OCI-LY3 (cell line): Measurements from ENCODE around the gene TLCD5.

Source experiments
- H2AFZ ChIP-seq: fragments of 200-600, 300-600 bp; shearing (Covaris generic); 2 replicates; pipeline ENCODE4 v1.6.0; 2014; ENCODE audit warnings: antibody characterized with exemption, low read depth, low read length
- H3K27ac ChIP-seq: fragments of 200-600, 300-600 bp; sonication (generic); 2 replicates; pipeline ENCODE4 v1.5.1; 2014; ENCODE audit warnings: mild to moderate bottlenecking, low read length, moderate library complexity, mixed read lengths
- H3K27me3 ChIP-seq: fragments of 200-600, 300-600 bp; sonication (generic); 2 replicates; pipeline ENCODE4 v1.6.1; 2014; ENCODE audit warnings: low read depth, low read length, mixed read lengths
- H3K36me3 ChIP-seq: fragments of 200-600, 300-600 bp; sonication (generic); replicated peaks from 2 replicates; pipeline ENCODE3; 2014; ENCODE audit warnings: low read depth, low read length, mixed read lengths
- H3K4me1 ChIP-seq: fragments of 300-600, 200-600 bp; sonication (generic); 2 replicates; pipeline ENCODE4 v1.6.1; 2014; ENCODE audit warnings: low read length, mixed read lengths
- H3K4me2 ChIP-seq: fragments of 200-600, 300-600 bp; sonication (generic); 2 replicates; pipeline ENCODE4 v1.6.1; 2014; ENCODE audit warnings: low read length, mixed read lengths
- H3K4me3 ChIP-seq: fragments of 300-600, 200-600 bp; sonication (generic); 2 replicates; pipeline ENCODE4 v1.5.1; 2014; ENCODE audit warnings: antibody characterized with exemption, mild to moderate bottlenecking, low read length, moderate library complexity
- H3K79me2 ChIP-seq: fragments of 300-600, 200-600 bp; shearing (Covaris generic); 2 replicates; pipeline ENCODE4 v1.6.1; 2014; ENCODE audit warnings: mild to moderate bottlenecking, low read length, mixed read lengths
- H3K9ac ChIP-seq: fragments of 300-600, 200-600 bp; shearing (Covaris generic); 2 replicates; pipeline ENCODE4 v1.6.0; 2014; ENCODE audit warnings: mild to moderate bottlenecking, low read length, moderate library complexity
- H3K9me3 ChIP-seq: fragments of 200-600, 300-600 bp; shearing (Covaris generic); 2 replicates; pipeline ENCODE4 v1.6.1; 2014; ENCODE audit warnings: low read length, mixed read lengths; ENCODE audit not compliant: insufficient read depth
- H4K20me1 ChIP-seq: fragments of 200-600, 300-600 bp; sonication (generic); 2 replicates; pipeline ENCODE4 v1.6.1; 2016; ENCODE audit warnings: low read length, mixed read lengths; ENCODE audit not compliant: insufficient read depth
- EZH2phosphoT487 ChIP-seq: fragments of 200-600 bp; shearing (Covaris generic); IDR thresholded peaks from 2 replicates; pipeline ENCODE4 v1.6.1; 2018; ENCODE audit warnings: antibody characterized with exemption, mixed run types, low read depth
- TF ChIP-seq, protein P1 (sequence below): fragments of 200-600, 300-600 bp; sonication (generic); IDR thresholded peaks from 2 replicates; pipeline ENCODE4 v1.5.1; 2014; ENCODE audit warnings: antibody characterized with exemption, low read length, low read depth

Gene TLCD5

DNA sequence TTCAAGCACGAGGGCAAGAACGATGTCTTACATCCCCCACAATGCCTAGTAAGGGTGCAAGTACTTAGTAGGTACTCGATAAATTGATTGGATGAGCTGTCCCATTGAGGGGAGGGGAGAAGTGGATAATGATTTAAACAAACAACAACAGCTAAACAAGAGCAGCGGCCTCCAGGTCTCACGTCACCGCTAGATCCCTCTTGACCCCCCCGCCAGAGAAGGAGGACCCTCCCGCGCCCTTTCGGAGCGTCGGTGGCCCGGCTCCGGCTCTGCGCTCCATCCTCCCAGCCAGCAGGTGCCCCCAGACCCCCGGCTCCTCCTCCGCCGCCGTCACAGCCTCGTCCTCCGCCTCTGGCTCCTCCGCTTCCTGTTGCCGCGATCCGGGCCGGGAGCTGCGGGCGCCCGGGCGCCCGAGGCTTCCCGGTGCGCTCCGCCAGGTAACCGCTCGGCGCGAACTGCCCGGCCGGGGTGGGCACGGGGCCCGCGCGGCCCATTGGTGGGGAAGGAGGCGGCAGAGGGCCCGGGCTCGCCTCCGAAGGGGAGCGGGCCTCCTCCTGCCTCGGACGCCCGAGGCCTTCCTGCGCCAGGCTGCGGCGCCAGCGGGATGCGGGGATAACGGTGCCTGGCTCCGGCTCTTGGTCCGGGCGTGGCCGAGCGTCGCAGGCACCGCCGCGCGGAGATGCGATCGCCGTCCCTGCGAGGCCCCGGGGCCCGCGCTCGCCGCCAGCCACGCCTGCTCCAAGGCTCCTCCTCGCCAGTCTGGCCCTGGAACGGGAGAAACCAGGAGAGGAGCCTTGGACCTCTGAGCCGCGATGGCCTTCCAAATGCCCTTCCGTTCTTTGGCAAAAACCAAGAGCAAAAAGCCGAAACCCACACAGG lies at the start of gene TLCD5:
TLCD5 (plus strand) TSS at position 368 of the 879 bp plus-strand sequence. CDS start 2,143 bp downstream, outside the sequence.
- TF ChIP-seq, protein P1, sequence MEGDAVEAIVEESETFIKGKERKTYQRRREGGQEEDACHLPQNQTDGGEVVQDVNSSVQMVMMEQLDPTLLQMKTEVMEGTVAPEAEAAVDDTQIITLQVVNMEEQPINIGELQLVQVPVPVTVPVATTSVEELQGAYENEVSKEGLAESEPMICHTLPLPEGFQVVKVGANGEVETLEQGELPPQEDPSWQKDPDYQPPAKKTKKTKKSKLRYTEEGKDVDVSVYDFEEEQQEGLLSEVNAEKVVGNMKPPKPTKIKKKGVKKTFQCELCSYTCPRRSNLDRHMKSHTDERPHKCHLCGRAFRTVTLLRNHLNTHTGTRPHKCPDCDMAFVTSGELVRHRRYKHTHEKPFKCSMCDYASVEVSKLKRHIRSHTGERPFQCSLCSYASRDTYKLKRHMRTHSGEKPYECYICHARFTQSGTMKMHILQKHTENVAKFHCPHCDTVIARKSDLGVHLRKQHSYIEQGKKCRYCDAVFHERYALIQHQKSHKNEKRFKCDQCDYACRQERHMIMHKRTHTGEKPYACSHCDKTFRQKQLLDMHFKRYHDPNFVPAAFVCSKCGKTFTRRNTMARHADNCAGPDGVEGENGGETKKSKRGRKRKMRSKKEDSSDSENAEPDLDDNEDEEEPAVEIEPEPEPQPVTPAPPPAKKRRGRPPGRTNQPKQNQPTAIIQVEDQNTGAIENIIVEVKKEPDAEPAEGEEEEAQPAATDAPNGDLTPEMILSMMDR = no peak
- TF ChIP-seq EZH2phosphoT487 = no peak
- no peaks in the 10 kb centered on the region for H3K9me3 ChIP-seq
- H3K4me1 ChIP-seq = peaks cover 16% of the 10 kb centered on the region
- no peaks in the 10 kb centered on the region for H3K79me2 ChIP-seq
- H3K27me3 ChIP-seq = peaks cover 8% of the 10 kb centered on the region
- no peak within 1 kb of the TSS for H2AFZ ChIP-seq
- H3K27ac ChIP-seq = no peak within 1 kb of the TSS
- H3K4me3 ChIP-seq = peak within 1 kb of the TSS; percentile 57
- no peaks in the 10 kb centered on the region for H4K20me1 ChIP-seq
- no peak within 1 kb of the TSS for H3K9ac ChIP-seq
- peak within 1 kb of the TSS; percentile 20; the same call in 1 of the 2 replicates for H3K4me2 ChIP-seq
- no peaks in the 10 kb centered on the region for H3K36me3 ChIP-seq

DNA sequence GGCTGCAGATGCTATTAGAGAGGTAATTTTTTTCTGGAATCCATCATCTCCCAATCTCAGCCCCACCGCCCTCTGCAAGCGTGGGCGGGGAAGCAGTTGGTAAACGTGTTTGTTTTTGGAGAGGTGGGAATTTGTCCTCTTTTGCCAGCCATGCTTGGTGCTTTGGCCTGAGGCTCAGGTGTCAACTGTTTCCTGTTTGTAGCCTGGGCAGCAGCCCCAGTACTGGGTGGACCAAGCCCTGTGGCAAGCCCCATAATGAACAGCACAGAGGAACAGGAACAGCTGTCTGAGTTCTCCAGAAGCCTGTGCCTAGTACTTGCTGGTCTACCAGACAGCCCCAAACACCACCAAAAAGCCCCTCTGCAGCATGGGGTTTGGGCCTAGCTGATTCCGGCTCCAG lies 45.6 kb upstream of the TLCD5 start:
- Histone ChIP-seq H2AFZ (no peak overlapping the region), H3K36me3 (no peaks in the 10 kb centered on the region), H3K79me2 (no peaks in the 10 kb centered on the region), H4K20me1 (no peaks in the 10 kb centered on the region), H3K9ac (no peak overlapping the region), H3K4me2 (no peak overlapping the region), H3K27me3 (peaks cover 32% of the 10 kb centered on the region), H3K4me1 (no peaks in the 10 kb centered on the region), H3K9me3 (no peaks in the 10 kb centered on the region), H3K4me3 (no peak overlapping the region), H3K27ac (no peak overlapping the region)
- TF ChIP-seq EZH2phosphoT487 = no peak
- TF ChIP-seq, protein P1 = no peak

DNA sequence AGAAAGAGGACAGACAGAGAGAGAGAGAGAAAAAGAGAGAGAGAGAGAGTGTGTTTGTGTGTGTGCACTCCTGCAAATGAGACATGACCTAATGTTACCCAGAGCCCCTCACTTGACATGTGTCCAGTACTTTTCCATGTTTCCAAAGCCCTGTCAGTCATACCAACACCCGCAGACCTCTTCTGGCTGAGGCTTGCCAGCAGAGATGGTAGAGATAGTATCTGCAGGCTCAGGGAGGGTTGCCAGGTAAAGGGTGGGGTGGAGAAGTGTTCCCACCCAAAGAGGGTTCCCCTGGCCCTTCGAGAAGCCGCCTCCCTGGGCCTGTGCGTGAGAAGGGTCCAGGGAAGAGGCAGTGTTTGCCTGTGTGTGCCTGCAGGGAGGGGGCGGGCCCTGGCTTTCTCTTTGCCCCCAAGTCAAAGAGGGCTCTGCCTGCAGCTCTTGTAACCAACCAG lies 44.5 kb upstream of the TLCD5 start:
- H3K79me2 ChIP-seq = no peaks in the 10 kb centered on the region
- no peaks in the 10 kb centered on the region for H3K4me1 ChIP-seq
- no peaks in the 10 kb centered on the region for H3K36me3 ChIP-seq
- H3K4me2 ChIP-seq = no peak overlapping the region
- H3K27ac ChIP-seq = no peak overlapping the region
- no peaks in the 10 kb centered on the region for H4K20me1 ChIP-seq
- H2AFZ ChIP-seq = no peak overlapping the region
- TF ChIP-seq EZH2phosphoT487 = no peak
- TF ChIP-seq, protein P1 = no peak
- H3K4me3 ChIP-seq = no peak overlapping the region
- H3K9ac ChIP-seq = no peak overlapping the region
- peaks cover 21% of the 10 kb centered on the region for H3K27me3 ChIP-seq
- H3K9me3 ChIP-seq = no peaks in the 10 kb centered on the region

DNA sequence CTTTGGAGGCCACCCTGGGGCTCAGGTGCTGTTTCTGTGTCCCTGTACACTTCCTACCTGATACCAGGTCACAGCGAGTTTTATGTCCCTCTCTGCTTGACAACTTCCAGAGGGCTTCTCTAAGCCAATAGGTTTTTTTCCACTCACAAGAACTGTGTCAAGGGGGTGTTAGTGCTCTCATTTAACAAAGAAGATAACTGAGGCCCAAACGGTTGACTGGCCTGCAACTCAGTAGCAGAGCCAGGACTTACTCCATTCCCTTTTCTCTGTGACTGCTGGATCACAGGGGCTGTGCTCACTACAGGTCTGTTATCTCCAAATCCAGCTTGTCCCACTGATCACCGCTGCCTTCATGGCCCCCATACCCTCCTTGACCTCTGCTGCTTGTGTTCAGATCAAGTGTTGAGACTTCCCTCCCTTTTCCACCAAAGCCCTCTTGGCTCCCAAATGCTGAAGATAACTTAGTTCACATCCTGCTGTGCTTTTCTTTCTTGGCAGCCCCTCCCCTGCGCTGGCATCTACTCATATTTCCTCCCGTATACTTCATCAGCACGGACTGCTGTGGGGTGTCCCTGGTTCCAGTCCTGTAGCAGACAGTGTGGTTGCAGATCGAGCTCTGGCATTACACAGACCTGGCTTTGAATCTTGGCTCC lies 43.8 kb upstream of the TLCD5 start:
- no peaks in the 10 kb centered on the region for H3K4me1 ChIP-seq
- TF ChIP-seq EZH2phosphoT487 = no peak
- TF ChIP-seq, protein P1 = no peak
- no peaks in the 10 kb centered on the region for H3K79me2 ChIP-seq
- H3K27ac ChIP-seq = no peak overlapping the region
- H3K9me3 ChIP-seq = no peaks in the 10 kb centered on the region
- no peak overlapping the region for H3K9ac ChIP-seq
- no peaks in the 10 kb centered on the region for H3K36me3 ChIP-seq
- H4K20me1 ChIP-seq = no peaks in the 10 kb centered on the region
- no peak overlapping the region for H3K4me2 ChIP-seq
- H2AFZ ChIP-seq = no peak overlapping the region
- H3K27me3 ChIP-seq = peaks cover 17% of the 10 kb centered on the region
- H3K4me3 ChIP-seq = no peak overlapping the region
